HepG2 (cell line): ENCODE data around the gene ARHGDIA. TPM values are rescaled to one million over a fixed set of nuclear protein-coding genes. Genes with fewer than 3 reads are reported as not detected.
A peak's percentile ranks its signal among the peaks of the same experiment; 100 is the strongest.

Experiments
- AGO2 ChIP-seq: fragments of 200-400 bp; formaldehyde crosslinking; optimal IDR thresholded peaks from 2 replicates; pipeline ENCODE3; 2017; ENCODE audit warnings: mild to moderate bottlenecking, low read depth, low read length, moderate library complexity
- KLF13 ChIP-seq: sonication (generic); formaldehyde crosslinking; IDR thresholded peaks from 2 replicates; pipeline ENCODE4 v1.4.0; 2020; ENCODE audit warnings: mild to moderate bottlenecking, missing genetic modification reagents
- NFE2L2 ChIP-seq: fragments of 150-350 bp; IDR thresholded peaks from 2 replicates; pipeline ENCODE4 v1.6.1; 2014; ENCODE audit warnings: low read length
- POGK ChIP-seq: sonication (generic); formaldehyde crosslinking; conservative IDR thresholded peaks from 2 replicates; pipeline ENCODE4 v1.8.0; 2022; ENCODE audit warnings: mild to moderate bottlenecking, moderate library complexity, missing genetic modification reagents
- PRPF4 ChIP-seq: fragments of 200-400 bp; formaldehyde crosslinking; IDR thresholded peaks from 2 replicates; pipeline ENCODE4 v1.6.1; 2016; ENCODE audit warnings: low read length, low read depth; ENCODE audit not compliant: poor library complexity, severe bottlenecking
- RCOR2 ChIP-seq: IDR thresholded peaks from 2 replicates; pipeline ENCODE4 v1.6.1; 2016; ENCODE audit warnings: missing biosample characterization, missing genetic modification reagents
- SAFB2 ChIP-seq: sonication (generic); formaldehyde crosslinking; IDR thresholded peaks from 2 replicates; pipeline ENCODE4 v1.5.1; 2020; ENCODE audit warnings: missing genetic modification reagents, low read depth, mild to moderate bottlenecking, borderline replicate concordance
- SP4 ChIP-seq: sonication (generic); formaldehyde crosslinking; IDR thresholded peaks from 2 replicates; pipeline ENCODE4 v1.8.1; 2023; ENCODE audit warnings: mild to moderate bottlenecking, missing genetic modification reagents
- ZBTB33 ChIP-seq: sonication (generic); formaldehyde crosslinking; IDR thresholded peaks from 2 replicates; pipeline ENCODE4 v1.4.0; 2020; ENCODE audit warnings: missing genetic modification reagents
- ZNF652 ChIP-seq: IDR thresholded peaks from 2 replicates; pipeline ENCODE4 v1.6.1; 2016; ENCODE audit warnings: low read depth, borderline replicate concordance
- ZNF841 ChIP-seq: sonication (generic); formaldehyde crosslinking; IDR thresholded peaks from 2 replicates; pipeline ENCODE4 v1.8.1; 2023; ENCODE audit warnings: missing genetic modification reagents, borderline replicate concordance
- polyA plus RNA-seq, 8 experiments: library from polyadenylated mRNA; depleted of rRNA in 3 of 8; stranded (reverse) in 7 of 8; unstranded in 1 of 8; fragments of >200 nt; fragmentation: Illumina TruSeq in 4 of 8; extraction: Trizol in 4 of 8; gene quantifications; 2 replicates each; pipeline versions ENCODE4 v1.2.1 to v1.2.3, GENCODE V29; 2011 to 2016; ENCODE audit warnings: low read depth in 4 of 8, missing spikeins in 1 of 8, mixed read lengths in 1 of 8; ENCODE audit not compliant: insufficient read depth in 1 of 8
- total RNA-seq, 5 experiments: library from RNA; depleted of rRNA; stranded (reverse); fragments of >200 nt; fragmentation: Illumina TruSeq; extraction: Trizol; gene quantifications; 2 replicates each; pipeline ENCODE4 v1.2.3, GENCODE V29; 2016; ENCODE audit warnings: low read depth in 1 of 5
- TF ChIP-seq, protein P1 (sequence below), 2 experiments: sonication (generic) in 1 of 2; formaldehyde crosslinking in 1 of 2; IDR thresholded peaks; 2 replicates each; pipeline versions ENCODE4 v1.4.0 to v1.6.1; 2016 to 2020; ENCODE audit warnings: borderline replicate concordance in 1 of 2, low read depth in 1 of 2, mild to moderate bottlenecking in 1 of 2, missing genetic modification reagents in 1 of 2
- TF ChIP-seq, protein P2 (sequence below): sonication (generic); formaldehyde crosslinking; IDR thresholded peaks from 2 replicates; pipeline ENCODE4 v1.8.0; 2022; ENCODE audit warnings: low read depth, missing genetic modification reagents
- TF ChIP-seq, protein P3 (sequence below): IDR thresholded peaks from 2 replicates; pipeline ENCODE4 v1.6.1; 2016; ENCODE audit warnings: mild to moderate bottlenecking, missing biosample characterization, missing genetic modification reagents
- TF ChIP-seq, protein P4 (sequence below): sonication (generic); formaldehyde crosslinking; IDR thresholded peaks from 2 replicates; pipeline ENCODE4 v1.4.0; 2020; ENCODE audit warnings: missing genetic modification reagents

ARHGDIA gene
- total and polyA plus RNA-seq, 2 of the 13 experiments (the other 11 are each of a cell fraction or from before 2014, with no cell fraction given), result 40.0 to 64.0 TPM

- TF ChIP-seq, protein P1, sequence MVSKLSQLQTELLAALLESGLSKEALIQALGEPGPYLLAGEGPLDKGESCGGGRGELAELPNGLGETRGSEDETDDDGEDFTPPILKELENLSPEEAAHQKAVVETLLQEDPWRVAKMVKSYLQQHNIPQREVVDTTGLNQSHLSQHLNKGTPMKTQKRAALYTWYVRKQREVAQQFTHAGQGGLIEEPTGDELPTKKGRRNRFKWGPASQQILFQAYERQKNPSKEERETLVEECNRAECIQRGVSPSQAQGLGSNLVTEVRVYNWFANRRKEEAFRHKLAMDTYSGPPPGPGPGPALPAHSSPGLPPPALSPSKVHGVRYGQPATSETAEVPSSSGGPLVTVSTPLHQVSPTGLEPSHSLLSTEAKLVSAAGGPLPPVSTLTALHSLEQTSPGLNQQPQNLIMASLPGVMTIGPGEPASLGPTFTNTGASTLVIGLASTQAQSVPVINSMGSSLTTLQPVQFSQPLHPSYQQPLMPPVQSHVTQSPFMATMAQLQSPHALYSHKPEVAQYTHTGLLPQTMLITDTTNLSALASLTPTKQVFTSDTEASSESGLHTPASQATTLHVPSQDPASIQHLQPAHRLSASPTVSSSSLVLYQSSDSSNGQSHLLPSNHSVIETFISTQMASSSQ (IDR thresholded peaks at IDR 0.05; ENCODE audit: low read depth), result no peak
- TF ChIP-seq, protein P1 (CRISPR knock-in tag; IDR thresholded peaks at IDR 0.05; ENCODE audit: borderline replicate concordance), result peak; percentile 15; the same call in 1 of the 2 replicates
- no peak for TF ChIP-seq KLF13 (CRISPR knock-in tag)
- TF ChIP-seq, protein P2, sequence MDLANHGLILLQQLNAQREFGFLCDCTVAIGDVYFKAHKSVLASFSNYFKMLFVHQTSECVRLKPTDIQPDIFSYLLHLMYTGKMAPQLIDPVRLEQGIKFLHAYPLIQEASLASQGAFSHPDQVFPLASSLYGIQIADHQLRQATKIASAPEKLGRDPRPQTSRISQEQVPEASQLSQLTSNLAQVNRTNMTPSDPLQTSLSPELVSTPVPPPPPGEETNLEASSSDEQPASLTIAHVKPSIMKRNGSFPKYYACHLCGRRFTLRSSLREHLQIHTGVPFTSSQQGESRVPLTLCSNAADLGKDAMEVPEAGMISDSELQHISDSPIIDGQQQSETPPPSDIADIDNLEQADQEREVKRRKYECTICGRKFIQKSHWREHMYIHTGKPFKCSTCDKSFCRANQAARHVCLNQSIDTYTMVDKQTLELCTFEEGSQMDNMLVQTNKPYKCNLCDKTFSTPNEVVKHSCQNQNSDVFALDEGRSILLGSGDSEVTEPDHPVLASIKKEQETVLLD (CRISPR knock-in tag), result 0 out of 2 replicates have a peak, but pooled peaks have one; percentile 44
- TF ChIP-seq ZNF652 (CRISPR knock-in tag), result 0 out of 2 replicates have a peak, but pooled peaks have one; percentile 6
- TF ChIP-seq SP4, result peak; percentile 8; the same call in 1 of the 2 replicates
- 0 out of 2 replicates have a peak, but pooled peaks have one; percentile 2 for TF ChIP-seq ZNF841 (CRISPR knock-in tag)
- TF ChIP-seq PRPF4, result peak; percentile 67
- TF ChIP-seq, protein P3, sequence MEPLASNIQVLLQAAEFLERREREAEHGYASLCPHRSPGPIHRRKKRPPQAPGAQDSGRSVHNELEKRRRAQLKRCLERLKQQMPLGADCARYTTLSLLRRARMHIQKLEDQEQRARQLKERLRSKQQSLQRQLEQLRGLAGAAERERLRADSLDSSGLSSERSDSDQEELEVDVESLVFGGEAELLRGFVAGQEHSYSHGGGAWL (CRISPR knock-in tag), result peak; percentile 39; the same call in 1 of the 2 replicates
- TF ChIP-seq, protein P4, sequence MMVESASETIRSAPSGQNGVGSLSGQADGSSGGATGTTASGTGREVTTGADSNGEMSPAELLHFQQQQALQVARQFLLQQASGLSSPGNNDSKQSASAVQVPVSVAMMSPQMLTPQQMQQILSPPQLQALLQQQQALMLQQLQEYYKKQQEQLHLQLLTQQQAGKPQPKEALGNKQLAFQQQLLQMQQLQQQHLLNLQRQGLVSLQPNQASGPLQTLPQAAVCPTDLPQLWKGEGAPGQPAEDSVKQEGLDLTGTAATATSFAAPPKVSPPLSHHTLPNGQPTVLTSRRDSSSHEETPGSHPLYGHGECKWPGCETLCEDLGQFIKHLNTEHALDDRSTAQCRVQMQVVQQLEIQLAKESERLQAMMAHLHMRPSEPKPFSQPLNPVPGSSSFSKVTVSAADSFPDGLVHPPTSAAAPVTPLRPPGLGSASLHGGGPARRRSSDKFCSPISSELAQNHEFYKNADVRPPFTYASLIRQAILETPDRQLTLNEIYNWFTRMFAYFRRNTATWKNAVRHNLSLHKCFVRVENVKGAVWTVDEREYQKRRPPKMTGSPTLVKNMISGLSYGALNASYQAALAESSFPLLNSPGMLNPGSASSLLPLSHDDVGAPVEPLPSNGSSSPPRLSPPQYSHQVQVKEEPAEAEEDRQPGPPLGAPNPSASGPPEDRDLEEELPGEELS, result 0 out of 2 replicates have a peak, but pooled peaks have one; percentile 6
- TF ChIP-seq ZBTB33 (CRISPR knock-in tag), result no peak
- TF ChIP-seq AGO2, result peak; percentile 99
- TF ChIP-seq NFE2L2, result no peak
- TF ChIP-seq RCOR2 (CRISPR knock-in tag), result no peak
- peak; percentile 60; the same call in 1 of the 2 replicates for TF ChIP-seq POGK (CRISPR knock-in tag)
- peak; percentile 48; the same call in 1 of the 2 replicates for TF ChIP-seq SAFB2 (CRISPR knock-in tag)
Observed at GRCh38 chr17:81866440-81867169, 4.5 kb downstream of the ARHGDIA start (continued).
